HG03460 (cell line): Measurements from ENCODE around the gene ULBP2.

Experiments used
- ATAC-seq: cut with Tn5 transposase; IDR thresholded peaks from one replicate; pipeline ENCODE4 v1.9.1; 2021; ENCODE audit not compliant: unreplicated experiment

ULBP2 gene, protein sequence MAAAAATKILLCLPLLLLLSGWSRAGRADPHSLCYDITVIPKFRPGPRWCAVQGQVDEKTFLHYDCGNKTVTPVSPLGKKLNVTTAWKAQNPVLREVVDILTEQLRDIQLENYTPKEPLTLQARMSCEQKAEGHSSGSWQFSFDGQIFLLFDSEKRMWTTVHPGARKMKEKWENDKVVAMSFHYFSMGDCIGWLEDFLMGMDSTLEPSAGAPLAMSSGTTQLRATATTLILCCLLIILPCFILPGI

DNA sequence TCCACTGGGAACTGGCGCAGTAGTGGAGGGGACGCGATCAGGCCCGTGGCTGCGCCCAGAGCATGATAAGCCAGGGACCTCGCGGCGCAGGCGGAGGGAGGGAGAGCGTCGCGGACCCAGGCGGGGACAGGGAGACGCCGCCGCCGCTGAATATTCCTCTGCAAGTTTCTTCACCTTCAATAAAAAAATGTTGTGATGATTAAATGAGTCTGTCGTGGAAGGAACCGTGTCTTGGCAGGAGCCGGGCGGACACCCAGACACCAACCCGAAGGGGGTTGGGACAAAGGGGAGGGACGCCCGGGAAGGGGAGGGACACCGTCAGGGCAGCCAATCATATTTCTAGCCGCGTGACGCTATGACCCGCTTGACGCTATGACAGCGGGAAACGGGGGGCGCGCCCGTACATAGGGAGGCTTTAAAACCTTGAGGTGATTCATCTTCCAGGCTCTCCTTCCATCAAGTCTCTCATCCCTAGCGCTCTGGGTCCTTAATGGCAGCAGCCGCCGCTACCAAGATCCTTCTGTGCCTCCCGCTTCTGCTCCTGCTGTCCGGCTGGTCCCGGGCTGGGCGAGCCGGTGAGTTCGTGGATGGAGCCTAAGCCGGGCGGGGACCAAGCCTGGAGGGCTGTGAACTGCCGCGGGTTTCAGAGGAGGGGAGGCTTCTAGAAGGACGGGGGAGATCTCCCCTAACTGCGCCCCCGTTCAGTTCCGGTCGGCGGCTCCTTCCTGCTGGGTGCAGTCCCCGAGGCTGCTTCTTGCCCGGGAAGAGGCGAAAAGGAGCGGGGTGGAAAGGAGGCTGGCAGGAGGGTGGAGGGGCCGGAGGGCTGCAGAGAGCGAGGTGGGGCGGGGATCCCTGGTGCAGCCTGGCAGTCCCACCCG lies at the start of gene ULBP2:
ULBP2 (plus strand) TSS at position 432 of the 878 bp plus-strand sequence; CDS start at position 491, 59 bp downstream.
- ATAC-seq, result no peak

DNA sequence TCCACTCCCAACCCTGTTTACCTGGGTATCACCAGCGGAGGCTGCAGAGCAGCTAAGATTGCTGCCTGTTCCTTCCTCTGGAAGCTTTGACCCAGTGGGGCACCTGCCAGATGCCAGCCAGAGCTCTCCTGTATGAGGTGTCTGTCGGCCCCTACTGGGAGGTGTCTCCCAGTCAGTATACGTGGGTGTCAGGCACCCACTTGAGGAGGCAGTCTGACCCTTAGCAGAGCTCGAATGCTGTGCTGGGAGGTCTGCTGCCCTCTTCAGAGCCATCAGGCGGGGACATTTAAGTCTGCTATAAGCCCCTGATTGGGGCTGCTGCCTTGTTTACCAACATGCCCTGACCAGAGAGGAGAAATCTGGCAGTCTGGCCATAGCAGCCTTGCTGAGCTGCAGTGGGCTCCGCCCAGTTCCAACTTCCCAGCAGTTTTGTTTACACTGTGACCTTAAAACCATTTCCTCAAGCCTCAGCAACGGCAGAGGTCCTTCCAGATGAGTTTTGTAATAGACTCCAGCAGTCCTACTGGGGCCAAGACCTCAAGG lies 46.7 kb upstream of the ULBP2 start:
- no peak for ATAC-seq

DNA sequence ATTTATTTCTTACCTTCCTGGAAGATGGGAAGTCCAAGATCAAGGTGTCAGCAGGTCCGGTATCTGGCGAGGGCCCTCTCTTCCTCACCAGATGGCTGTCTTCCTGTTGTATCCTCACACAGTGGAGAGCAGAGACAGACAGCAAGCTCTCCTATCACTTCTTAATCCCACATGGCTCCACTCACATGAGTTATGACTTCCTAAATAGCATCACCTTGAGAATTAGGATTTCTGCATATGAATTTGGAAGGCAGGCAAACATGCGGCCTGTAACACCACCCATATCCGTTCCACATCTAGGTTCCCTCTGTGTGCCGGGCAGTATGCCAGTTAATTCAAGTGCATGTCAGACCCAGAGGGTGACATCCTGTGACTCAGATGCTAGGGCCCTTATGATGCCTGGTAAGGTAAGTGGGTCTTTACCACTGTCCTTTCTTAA lies 46.0 kb upstream of the ULBP2 start:
- no peak for ATAC-seq

DNA sequence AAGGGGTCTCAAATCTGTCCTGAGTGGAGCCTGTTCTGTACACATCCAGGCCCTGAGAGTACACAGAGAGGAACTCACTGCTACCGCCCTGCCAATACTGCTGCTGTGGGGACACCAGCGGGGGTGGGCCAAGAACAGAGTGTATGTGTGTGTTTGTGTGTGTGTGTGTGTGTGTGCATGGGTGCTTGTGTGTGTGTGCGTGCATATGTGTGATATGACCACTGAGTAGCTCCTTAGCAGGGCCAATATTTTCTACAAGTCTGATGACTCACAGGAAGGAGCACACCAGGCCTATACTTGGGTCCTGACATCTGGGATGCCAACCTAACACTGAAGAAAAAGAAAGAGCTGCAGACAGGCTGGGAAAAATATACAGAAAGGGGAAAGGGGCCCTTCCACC lies 45.3 kb upstream of the ULBP2 start:
- no peak for ATAC-seq

DNA sequence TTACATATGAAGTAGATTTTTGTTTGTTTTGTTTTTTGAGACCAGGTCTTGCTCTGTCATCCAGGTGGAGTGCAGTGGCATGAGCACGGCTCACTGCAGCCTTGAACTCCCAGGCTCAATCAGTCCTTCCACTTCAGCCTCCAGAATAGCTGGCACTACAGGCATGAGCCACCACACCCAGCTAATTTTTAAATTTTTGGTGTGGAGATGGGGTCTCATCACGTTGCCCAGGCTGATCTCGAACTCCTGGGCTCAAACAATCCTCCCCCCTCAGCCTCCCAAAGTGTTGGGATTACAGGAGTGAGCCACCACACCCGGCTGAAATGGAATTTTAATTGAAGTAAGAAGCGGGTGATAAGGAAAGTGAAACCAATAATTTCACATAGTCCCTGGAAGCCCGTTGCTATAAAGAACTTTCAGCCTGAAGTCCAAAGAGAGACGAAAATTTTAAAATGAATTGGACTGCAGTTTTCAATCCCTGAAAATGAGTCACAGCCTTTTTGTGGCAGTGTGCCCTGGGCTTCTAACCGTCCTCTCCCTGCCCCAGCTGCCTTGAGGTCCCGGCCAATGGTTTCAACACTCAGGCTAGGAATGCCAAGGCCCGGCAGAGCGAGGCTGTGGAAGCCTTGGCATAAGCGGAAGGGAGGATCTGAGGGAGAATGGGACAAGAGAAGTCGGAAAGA lies 44.7 kb upstream of the ULBP2 start:
- no peak for ATAC-seq

DNA sequence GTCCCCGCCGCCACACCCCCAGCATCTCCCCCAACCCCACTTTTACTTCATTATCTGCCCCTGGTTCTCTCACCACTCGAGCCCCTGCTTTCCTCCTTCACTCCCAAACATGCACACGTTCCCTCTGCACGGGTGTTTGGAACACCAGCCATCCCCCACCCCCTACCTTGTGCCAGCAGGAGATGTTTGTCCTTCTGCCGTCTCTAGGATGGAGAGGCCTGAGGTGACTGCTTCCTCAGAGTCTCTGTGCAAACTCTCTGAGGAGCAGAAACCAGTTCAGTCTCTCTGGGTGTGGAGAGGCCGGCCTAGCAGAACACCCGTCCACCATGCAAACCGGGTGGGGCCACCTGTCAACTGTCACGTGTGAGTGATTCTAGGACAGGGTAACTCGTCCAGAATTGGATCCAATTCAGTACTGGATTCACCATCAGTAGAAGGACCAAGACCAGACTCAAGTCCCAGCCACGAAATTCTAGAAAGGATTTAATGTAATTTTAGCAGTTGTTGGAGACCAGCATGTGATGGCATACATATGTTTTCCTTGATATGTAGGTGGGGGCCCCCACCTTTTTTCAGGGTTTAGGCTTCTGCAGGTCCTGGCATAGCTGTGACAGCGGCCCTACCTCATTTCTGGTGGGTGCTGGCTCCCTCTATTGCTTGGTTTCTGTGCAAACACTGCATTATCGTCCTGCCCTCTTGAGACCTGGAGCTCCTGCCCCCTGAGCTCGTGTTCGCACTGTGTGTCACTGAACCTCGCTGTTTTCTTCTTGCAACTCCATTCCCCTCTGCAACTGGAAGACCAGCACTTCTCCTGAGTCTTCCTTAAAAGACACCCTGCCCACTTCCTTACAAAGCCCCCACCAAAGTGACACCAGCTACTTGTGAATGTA lies 43.7 kb upstream of the ULBP2 start, which contains the start of gene RAET1E:
RAET1E (minus strand) TSS at position 259 of the 890 bp plus-strand sequence. CDS start 7,212 bp downstream, outside the sequence.
- no peak for ATAC-seq

DNA sequence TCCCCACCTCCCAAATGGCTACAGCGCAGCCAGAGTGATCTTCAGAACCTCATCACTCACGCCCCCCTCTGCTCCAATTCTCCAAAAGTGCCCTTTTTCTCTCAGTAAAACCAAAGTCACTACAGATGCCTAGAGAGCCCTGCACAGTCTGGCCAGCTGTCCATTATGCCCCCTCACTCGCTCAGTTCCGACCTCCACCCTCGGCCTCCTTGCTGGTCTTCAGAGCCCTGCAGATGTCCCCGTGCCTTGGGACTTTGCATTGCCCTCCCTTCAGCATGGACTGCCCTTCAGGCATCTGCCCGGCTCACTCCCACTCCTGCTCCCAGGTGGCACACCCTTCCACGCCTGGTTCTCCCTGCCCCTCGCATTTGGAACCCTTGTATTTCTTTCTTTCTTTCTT lies 42.8 kb upstream of the ULBP2 start:
- no peak for ATAC-seq

DNA sequence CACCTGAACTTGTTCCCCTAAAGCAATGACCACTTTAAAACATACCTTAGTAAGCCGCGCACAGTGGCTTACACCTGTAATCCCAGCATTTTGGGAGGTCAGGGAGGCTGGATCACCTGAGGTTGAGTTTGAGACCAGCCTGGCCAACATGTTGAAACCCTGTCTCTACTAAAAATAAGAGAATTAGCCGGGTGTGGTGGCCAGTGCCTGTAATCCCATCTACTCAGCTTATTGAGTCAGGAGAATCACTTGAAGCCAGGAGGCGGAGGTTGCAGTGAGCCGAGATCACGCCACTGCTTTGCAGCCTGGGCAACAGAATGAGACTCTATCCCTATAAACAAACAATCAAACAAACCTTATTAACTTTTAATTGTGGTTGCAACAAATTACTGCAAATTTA lies 42.3 kb upstream of the ULBP2 start:
- ATAC-seq, result no peak

DNA sequence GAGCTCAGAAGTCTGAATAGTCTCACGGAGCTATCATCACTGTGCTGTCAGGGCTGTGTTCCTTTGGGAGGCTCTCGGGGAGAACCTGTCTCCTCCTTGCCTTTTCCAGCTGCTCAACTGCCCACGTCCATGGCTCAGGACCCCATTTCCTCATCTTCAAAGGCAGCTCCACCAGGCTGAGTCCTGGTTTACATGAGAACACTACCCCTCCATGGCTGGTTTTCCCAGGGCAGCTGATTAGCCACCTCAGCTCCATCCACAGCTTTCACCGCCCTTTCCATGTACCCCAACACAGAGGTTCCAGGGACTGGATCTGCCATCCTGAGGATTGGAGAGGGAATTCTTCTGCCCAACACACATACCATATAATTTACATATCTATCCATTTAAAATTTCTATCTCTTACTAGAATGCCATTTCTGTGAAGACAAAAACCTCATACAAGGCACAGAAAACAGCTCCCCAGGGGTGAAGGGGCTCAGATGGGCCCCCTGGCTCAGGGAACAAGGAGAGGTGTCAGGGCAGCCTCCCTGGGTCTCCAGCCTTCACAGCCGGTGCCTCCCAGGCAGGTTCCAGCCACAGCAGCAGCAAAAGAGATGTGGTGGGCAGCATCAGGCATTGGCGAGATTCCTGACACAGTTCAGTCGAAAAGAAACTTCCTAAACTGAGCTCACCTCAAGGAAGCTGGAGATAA lies 41.7 kb upstream of the ULBP2 start:
- no peak for ATAC-seq

DNA sequence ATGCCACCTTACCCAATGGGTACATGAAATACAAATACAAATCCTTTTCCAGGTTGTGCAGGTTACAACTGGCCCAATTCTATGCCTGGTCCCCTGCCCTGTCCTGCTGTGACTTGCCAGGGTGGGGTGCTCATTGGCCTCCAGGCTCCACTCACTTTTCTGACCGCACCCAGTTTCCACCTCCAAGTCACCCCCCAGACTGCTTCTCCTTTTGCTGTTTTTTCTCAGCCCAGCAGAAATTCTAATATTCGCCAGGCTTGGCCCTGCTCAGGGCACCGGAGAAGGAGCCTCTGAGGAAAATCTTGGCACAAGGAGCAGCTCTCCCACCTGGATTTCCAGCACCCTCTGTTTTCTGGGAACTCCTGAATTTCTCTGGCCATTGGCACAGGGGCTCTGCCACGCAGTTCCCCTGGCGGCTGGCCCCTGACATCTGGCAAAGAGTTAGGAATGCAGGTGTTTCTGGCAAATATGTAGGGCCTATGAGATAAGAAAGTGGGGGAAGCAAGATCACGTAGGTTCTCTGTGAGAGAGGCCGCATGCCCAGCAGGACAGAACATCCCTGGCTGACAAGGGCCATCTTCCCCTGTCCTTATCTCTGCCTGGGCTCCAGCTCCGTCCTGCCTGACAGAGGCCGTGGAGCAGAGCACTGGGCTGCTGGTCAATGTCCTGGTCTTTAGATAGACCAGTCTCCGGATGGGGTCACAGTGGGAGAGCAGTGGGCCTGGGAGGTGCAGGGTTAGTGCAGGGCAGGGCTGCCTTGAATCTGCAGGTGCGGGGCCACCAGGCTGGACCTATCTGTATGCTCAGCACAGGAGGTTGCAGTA lies 41.0 kb upstream of the ULBP2 start:
- ATAC-seq, result no peak

DNA sequence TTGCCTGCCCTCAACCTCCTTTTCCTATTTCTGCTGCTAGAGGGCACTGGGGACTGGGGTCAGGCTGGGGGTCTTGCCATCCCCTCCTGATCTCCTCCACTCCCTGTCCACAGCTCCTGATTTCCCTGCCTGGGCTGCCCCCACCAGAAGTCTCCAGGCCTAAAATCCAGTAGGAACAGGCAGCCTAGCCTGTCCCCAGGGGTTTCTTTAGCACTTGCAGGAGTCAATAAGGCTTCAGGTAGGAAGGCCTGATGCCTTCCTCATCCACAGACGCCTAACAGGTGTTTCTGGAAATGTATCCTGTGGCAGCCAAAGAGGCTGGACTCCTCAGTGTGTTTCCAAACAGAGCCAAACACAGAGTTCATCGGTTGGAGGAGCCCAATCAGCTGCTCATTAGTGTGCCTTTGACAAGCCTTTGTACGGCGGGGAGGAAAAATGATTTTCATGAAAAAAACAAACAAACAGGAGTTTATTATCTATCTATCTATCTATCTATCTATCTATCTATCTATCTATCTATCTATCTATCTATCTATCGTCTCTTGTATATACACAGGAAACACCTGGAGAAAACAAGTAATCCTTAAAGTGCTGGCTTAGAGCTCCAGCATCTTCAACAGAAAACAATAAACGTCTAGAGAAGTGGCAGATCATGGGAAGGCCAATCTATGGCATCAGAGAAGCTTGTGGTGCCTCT lies 40.2 kb upstream of the ULBP2 start:
- ATAC-seq, result no peak

DNA sequence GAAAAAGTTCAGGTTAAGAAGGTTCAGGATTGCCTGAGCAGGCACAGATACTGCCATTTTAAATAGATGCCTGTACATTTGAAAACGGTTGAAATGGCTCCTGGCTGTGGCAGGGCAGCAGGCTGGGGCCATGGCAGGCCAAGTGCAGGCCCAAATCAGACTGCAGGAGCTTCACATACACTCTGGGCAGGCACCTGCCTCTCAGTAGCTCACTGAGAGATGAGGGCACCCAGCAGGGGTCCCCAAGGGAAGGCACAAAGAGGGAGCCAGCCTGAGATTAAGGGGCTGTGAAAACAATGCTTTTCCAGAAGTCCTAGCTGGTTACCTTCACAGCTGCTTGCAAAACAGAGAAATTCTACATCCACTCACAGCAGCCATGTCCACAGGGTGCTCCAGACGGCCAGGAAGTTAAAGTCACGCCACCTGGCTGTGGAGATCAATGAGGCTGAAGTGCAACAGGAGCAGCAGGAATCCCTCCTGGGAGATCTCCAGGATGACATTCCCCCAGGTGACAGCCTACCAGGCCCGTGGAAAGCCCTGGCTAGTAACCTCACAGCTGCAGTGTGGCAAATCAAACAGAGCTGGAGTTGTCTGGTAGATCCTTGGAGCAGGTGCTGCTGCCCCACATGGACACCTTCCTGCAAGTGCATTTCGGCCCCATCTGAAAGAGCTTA lies 37.7 kb upstream of the ULBP2 start:
- no peak for ATAC-seq

DNA sequence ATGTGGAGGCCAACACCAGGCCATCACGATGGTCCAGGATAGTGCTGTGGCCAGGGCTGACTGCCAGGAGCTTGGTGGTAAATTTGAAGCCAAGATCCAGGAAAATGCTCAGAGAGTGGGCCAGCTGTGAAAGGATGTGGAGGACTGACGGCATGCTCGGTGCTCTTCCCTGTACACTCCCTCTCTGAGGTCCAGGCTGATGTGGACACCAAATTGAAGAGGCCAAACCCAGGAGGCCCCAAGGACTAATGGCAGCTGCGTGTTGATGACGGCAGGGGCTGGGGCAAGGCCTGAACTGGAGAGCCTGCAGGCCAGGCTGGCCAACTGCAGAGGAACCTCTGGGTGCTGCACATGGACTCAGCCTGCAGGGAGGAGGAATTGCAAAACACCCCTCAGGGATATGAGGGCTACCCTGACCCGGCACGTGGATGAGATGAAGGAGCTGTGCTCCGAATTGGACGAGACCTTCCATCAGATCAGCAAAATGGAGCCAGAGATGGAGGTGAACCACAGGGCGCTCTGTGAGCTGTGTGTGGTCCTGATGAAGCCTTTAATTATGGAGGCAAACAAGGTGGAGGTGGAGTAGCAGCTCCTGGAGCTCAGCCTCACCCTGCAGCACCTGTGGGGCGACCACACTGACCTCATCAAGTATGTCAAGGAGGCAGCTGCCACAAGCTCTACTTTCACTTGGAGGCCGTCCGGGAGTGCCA lies 37.0 kb upstream of the ULBP2 start:
- ATAC-seq, result no peak

DNA sequence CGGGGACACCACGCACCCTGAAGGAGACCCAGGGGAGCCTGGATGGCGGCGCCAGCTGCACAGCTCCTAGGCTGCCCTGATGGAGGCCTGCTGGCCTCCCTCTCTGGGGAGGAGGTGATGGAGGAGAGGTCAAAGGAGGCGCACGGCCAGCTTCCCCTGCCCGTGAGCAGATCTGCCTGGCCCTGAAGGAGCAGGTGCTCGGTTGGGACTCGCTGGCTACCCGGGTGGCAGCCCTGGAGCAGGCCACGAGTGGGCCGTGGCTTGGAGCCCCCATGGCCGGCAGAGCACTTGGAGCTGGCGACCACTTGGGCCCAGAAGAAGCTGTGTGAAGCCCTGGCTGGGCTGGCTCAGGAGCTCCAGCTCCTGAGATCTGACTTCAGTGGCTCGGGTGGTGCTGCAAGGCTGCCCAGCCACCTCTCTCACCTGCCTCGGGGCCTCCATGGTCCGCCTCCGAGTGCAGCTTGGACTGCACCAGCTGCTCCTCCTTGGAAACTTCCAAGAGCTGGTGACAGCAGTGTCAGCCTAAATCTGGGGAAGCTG lies 36.4 kb upstream of the ULBP2 start:
- ATAC-seq, result no peak

DNA sequence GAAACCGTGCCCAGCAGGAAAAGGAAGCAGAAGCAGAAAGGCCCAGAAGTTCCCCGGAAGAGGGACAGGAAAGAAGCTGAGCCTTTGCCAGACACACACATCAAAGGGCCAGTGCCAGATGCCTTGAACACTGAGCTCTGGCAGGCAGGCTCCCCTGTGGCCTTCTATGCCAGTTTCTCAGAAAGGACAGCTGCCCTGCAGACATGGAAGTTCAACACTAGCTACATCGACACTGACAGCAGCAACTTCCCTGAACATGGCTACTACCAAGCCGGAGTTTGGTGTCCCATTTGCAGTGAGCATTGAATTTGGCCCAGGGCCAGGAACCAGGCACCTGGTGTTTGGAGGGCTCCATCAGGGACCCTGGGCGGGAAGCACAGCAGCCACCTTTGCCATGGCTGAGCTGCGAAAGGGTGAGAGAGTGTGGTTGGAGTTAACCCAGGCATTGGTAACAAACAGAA lies 35.9 kb upstream of the ULBP2 start:
- ATAC-seq, result no peak

DNA sequence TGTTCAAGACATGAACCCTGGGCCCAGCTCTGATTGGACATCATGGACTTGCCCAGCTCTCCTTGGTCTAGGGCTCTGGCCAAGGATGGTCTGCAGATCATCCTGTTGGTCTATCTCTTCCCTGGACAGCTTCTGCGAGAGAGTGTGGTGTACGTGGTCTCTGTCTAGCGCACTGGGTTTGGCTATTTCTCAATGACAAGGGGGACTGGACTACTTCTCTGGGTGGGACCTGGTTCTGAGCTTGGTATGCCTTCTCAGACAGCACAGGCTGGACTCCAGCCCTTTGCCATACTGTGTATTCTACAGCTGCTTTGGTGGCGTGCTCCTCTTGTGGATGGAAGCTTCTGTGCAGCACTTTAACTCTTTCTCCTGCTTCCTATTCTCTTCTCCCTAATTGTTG lies 35.4 kb upstream of the ULBP2 start:
- ATAC-seq, result no peak

DNA sequence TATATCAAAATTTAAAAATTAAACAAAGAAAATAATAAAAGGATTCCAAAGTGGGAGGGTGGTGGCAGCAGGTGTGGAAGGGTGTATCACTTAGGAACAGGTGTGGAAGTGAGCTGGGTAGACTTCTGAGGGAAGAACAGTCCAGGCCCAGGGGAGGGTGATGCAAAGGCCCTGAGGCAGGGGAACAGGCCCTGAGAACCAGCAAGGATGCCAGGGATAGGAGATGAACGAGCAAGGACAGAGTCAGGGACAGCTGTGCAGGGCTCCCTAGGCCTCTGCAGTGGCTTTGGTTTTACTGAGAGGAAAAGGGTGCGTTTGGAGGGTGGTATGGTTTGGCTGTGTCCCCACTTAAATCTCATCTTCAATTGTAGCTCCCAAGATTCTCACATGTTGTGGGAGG lies 34.5 kb upstream of the ULBP2 start:
- ATAC-seq, result no peak
